MM.1S (cell line): ENCODE results near the gene NR2E1.

Source experiments
- EZH2 ChIP-seq: fragments of 300-600 bp; sonication (generic); optimal IDR thresholded peaks from 2 replicates; pipeline ENCODE3; 2017; ENCODE audit warnings: low read depth, mild to moderate bottlenecking, antibody characterized with exemption, low read length, mixed read lengths
- TF ChIP-seq, protein P1 (sequence below): fragments of 300-600 bp; sonication (generic); IDR thresholded peaks from 2 replicates; pipeline ENCODE4 v1.5.1; 2016; ENCODE audit warnings: antibody characterized with exemption, low read length, mixed read lengths

DNA sequence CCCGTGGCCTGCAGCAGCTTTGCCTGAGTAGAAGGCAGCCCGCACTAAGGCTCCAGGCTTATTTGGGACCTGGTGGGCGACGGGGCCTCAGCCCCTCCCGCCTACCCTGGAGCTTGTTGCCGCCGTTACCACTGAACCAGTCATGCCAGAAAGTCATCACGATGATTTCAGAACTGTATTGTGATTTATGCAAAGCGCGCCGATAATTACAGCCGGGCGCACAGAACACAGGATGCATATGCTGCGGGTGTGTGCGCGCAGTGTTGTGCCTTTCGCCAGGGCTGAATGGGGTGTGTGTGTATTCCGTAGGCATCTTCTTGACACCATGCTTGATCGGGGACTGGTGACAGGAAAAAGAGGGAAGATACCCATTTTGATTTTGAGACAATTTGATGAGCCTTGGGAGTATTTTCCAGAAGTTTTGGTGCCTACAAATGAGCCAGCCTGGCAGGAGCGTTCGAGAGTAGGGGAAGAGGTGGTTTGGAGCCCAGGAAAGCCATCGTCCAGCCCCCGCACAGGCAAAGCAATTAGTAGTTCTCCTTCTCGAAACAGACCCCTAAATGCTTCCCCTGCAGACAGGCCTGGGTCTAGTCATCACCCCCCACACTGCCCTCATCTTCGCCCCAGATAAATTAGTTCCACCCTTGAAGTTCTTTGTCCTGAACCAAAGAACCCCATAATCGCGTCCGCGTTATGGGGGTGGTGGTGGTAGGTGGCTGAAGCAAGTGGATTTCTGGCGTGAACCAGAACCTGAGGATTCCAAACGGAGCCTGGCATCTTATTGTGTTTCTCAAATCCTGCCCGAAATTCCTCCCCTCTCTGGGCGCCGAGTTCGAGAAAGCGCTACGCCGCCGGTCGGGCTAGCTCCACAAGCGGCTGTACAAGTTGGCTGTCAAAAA lies 1.9 kb upstream of the NR2E1 start:
- TF ChIP-seq, protein P1, sequence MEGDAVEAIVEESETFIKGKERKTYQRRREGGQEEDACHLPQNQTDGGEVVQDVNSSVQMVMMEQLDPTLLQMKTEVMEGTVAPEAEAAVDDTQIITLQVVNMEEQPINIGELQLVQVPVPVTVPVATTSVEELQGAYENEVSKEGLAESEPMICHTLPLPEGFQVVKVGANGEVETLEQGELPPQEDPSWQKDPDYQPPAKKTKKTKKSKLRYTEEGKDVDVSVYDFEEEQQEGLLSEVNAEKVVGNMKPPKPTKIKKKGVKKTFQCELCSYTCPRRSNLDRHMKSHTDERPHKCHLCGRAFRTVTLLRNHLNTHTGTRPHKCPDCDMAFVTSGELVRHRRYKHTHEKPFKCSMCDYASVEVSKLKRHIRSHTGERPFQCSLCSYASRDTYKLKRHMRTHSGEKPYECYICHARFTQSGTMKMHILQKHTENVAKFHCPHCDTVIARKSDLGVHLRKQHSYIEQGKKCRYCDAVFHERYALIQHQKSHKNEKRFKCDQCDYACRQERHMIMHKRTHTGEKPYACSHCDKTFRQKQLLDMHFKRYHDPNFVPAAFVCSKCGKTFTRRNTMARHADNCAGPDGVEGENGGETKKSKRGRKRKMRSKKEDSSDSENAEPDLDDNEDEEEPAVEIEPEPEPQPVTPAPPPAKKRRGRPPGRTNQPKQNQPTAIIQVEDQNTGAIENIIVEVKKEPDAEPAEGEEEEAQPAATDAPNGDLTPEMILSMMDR, result no peak
- no peak for TF ChIP-seq EZH2
